IPS-11a (cell line): Measurements from ENCODE around the gene HIPK2.

ENCODE experiments used
- H3K4me3 ChIP-seq: one replicate; pipeline ENCODE4 v1.5.1; 2013; ENCODE audit warnings: low read depth, low read length, control low read depth

The HIPK2 gene

GRCh38 chr7:139753081-139753692 lies 24.6 kb downstream of the HIPK2 start:
- no peak overlapping the region for H3K4me3 ChIP-seq

- no peak overlapping the region for H3K4me3 ChIP-seq
Measured at GRCh38 chr7:139752604-139753003, 25.2 kb downstream of the HIPK2 start.

GRCh38 chr7:139752148-139752547 lies 25.6 kb downstream of the HIPK2 start:
- H3K4me3 ChIP-seq, result no peak overlapping the region

GRCh38 chr7:139750459-139751095 lies 27.2 kb downstream of the HIPK2 start:
- H3K4me3 ChIP-seq, result no peak overlapping the region

- H3K4me3 ChIP-seq, result no peak overlapping the region
Measured at GRCh38 chr7:139749545-139749944, 28.3 kb downstream of the HIPK2 start.

- no peak overlapping the region for H3K4me3 ChIP-seq
Measured at GRCh38 chr7:139748941-139749340, 28.9 kb downstream of the HIPK2 start.

GRCh38 chr7:139748373-139748765 lies 29.4 kb downstream of the HIPK2 start:
- no peak overlapping the region for H3K4me3 ChIP-seq

GRCh38 chr7:139747662-139748372 lies 30.0 kb downstream of the HIPK2 start:
- H3K4me3 ChIP-seq, result no peak overlapping the region

- H3K4me3 ChIP-seq, result no peak overlapping the region
Measured at GRCh38 chr7:139746652-139747051, 31.1 kb downstream of the HIPK2 start.

- H3K4me3 ChIP-seq, result no peak overlapping the region
Measured at GRCh38 chr7:139745678-139746143, 32.1 kb downstream of the HIPK2 start.

GRCh38 chr7:139744768-139745677 lies 32.8 kb downstream of the HIPK2 start:
- H3K4me3 ChIP-seq, result no peak overlapping the region

- H3K4me3 ChIP-seq, result no peak overlapping the region
Measured at GRCh38 chr7:139743967-139744767, 33.6 kb downstream of the HIPK2 start.

GRCh38 chr7:139743267-139743966 lies 34.4 kb downstream of the HIPK2 start:
- H3K4me3 ChIP-seq, result no peak overlapping the region

GRCh38 chr7:139741789-139742344 lies 35.9 kb downstream of the HIPK2 start:
- H3K4me3 ChIP-seq, result no peak overlapping the region

GRCh38 chr7:139741239-139741638 lies 36.6 kb downstream of the HIPK2 start:
- H3K4me3 ChIP-seq, result no peak overlapping the region

- H3K4me3 ChIP-seq, result no peak overlapping the region
Measured at GRCh38 chr7:139739863-139740597, 37.8 kb downstream of the HIPK2 start.

- H3K4me3 ChIP-seq, result no peak overlapping the region
Measured at GRCh38 chr7:139738772-139739171, 39.0 kb downstream of the HIPK2 start.

GRCh38 chr7:139738101-139738489 lies 39.7 kb downstream of the HIPK2 start:
- no peak overlapping the region for H3K4me3 ChIP-seq
